GM12878 (cell line): Measurements from ENCODE around the gene CCL11. TPM values are rescaled to one million over a fixed set of nuclear protein-coding genes. Genes with fewer than 3 reads are reported as not detected.

Experiments
- ATAC-seq: fragments of 200-7000 bp; cut with Tn5 transposase; 3 replicates; pipeline ENCODE4 v1.9.1; 2020; ENCODE audit warnings: mild to moderate bottlenecking, moderate library complexity
- Bru-seq: library from RNA; stranded (reverse); fragments of 400-500 nt; gene quantifications from one replicate; lab custom pipeline; 2021; lab: Mats Ljungman, UMichigan
- BruChase-seq, 2 experiments: library from RNA; stranded (reverse); fragments of 400-500 nt; gene quantifications; one replicate each; lab custom pipeline; 2021; lab: Mats Ljungman, UMichigan
- BruUV-seq: library from RNA; stranded (reverse); fragments of 400-500 nt; replicated peaks from 2 replicates; lab custom pipeline; 2021; lab: Mats Ljungman, UMichigan
- CTCF ChIA-PET: fragments of 300-600 bp; sonication (Branson Sonifier 250); formaldehyde crosslinking; extraction: SDS; loops from one replicate; lab custom pipeline; 2021; ENCODE audit warnings: inconsistent platforms; lab: Yijun Ruan, JAX
- POLR2A ChIA-PET: fragments of 350-600 bp; formaldehyde crosslinking; extraction: SDS; loops from one replicate; lab custom pipeline; 2021; ENCODE audit warnings: inconsistent platforms; lab: Charles Lee
- RAD21 ChIA-PET: fragments of 300-600 bp; sonication (Branson Sonifier 250); formaldehyde crosslinking; loops from one replicate; lab custom pipeline; 2023; ENCODE audit warnings: antibody characterized with exemption; ENCODE audit not compliant: unreplicated experiment; lab: Charles Lee
- SMC1A ChIA-PET: fragments of 300-600 bp; sonication (Branson Sonifier 250); formaldehyde crosslinking; loops from one replicate; lab custom pipeline; 2023; ENCODE audit not compliant: unreplicated experiment, uncharacterized antibody; lab: Charles Lee
- DNase-seq: peaks from one replicate; pipeline ENCODE4 v3.0.0-alpha.2; 2011; ENCODE audit warnings: low read depth, low spot score
- FAIRE-seq: peaks from 3 replicates; lab custom pipeline; 2011; peaks lifted over from hg19 to GRCh38; lab: Jason Lieb, UNC
- H2AFZ ChIP-seq: 2 replicates; pipeline ENCODE4 v1.6.0; 2011; ENCODE audit warnings: low read depth, low read length, control low read depth; ENCODE audit not compliant: control insufficient read depth
- H3K27ac ChIP-seq: 2 replicates; pipeline ENCODE4 v1.5.1; 2011; ENCODE audit warnings: control low read depth; ENCODE audit not compliant: control insufficient read depth, insufficient read depth
- H3K27me3 ChIP-seq, 2 experiments: replicated peaks in 1 of 2; 2 replicates each; pipeline versions ENCODE4 v1.6.0 to v1.6.1; 2011; ENCODE audit warnings: low read length in 1 of 2; ENCODE audit not compliant: control insufficient read depth in 2 of 2, insufficient read depth in 2 of 2
- H3K36me3 ChIP-seq, 2 experiments: 2 replicates each; pipeline ENCODE4 v1.5.1; 2011; ENCODE audit warnings: low read length in 1 of 2; ENCODE audit not compliant: control insufficient read depth in 2 of 2, insufficient read depth in 2 of 2
- H3K4me1 ChIP-seq: 2 replicates; pipeline ENCODE4 v1.6.1; 2011; ENCODE audit warnings: mild to moderate bottlenecking, low read length, moderate library complexity, mixed read lengths; ENCODE audit not compliant: control insufficient read depth, insufficient read depth
- H3K4me2 ChIP-seq: 2 replicates; pipeline ENCODE4 v1.6.0; 2011; ENCODE audit warnings: control low read depth; ENCODE audit not compliant: control insufficient read depth, insufficient read depth
- H3K4me3 ChIP-seq: fragments of 200-600 bp; sonication (generic); 2 replicates; pipeline ENCODE4 v1.5.1; 2016
- H3K79me2 ChIP-seq: 2 replicates; pipeline ENCODE4 v1.6.0; 2011; ENCODE audit warnings: low read length; ENCODE audit not compliant: control insufficient read depth, insufficient read depth
- H3K9ac ChIP-seq: 2 replicates; pipeline ENCODE4 v1.8.0; 2011; ENCODE audit warnings: low read length, control low read depth, mixed read lengths; ENCODE audit not compliant: control insufficient read depth, insufficient read depth
- H3K9me3 ChIP-seq: replicated peaks from 3 replicates; pipeline ENCODE4 v1.5.1; 2011; ENCODE audit warnings: mild to moderate bottlenecking, low read length; ENCODE audit not compliant: control insufficient read depth, insufficient read depth
- H4K20me1 ChIP-seq: 2 replicates; pipeline ENCODE4 v1.6.0; 2011; ENCODE audit not compliant: control insufficient read depth, insufficient read depth
- BCL11A ChIP-seq: IDR thresholded peaks from 2 replicates; pipeline ENCODE4 v1.6.1; 2011; ENCODE audit warnings: low read depth, low read length
- CBFB ChIP-seq: IDR thresholded peaks from 2 replicates; pipeline ENCODE4 v1.6.1; 2016; ENCODE audit warnings: antibody characterized with exemption, low read depth
- DPF2 ChIP-seq: fragments of 450-650 bp; IDR thresholded peaks from 2 replicates; pipeline ENCODE4 v1.6.1; 2017; ENCODE audit warnings: mild to moderate bottlenecking
- EP300 ChIP-seq, 2 experiments: fragments of 150-350 bp in 1 of 2; IDR thresholded peaks; 2 replicates each; pipeline ENCODE4 v1.6.1; 2011 to 2012; ENCODE audit warnings: low read depth in 2 of 2, low read length in 2 of 2, borderline replicate concordance in 1 of 2, improper control_type of control experiment in 1 of 2, inconsistent platforms in 1 of 2; ENCODE audit not compliant: control insufficient read depth in 1 of 2
- HDAC2 ChIP-seq: fragments of 200-600 bp; sonication (generic); IDR thresholded peaks from 2 replicates; pipeline ENCODE4 v1.6.1; 2017
- IRF4 ChIP-seq: IDR thresholded peaks from 2 replicates; pipeline ENCODE4 v1.6.1; 2011; ENCODE audit warnings: low read depth, low read length
- MEF2B ChIP-seq: fragments of 450-650 bp; IDR thresholded peaks from 2 replicates; pipeline ENCODE4 v1.6.1; 2018; ENCODE audit warnings: mild to moderate bottlenecking, moderate library complexity; ENCODE audit not compliant: partially characterized antibody, poor library complexity, severe bottlenecking
- NBN ChIP-seq: fragments of 450-650 bp; IDR thresholded peaks from 2 replicates; pipeline ENCODE4 v1.6.1; 2016
- POLR2AphosphoS5 ChIP-seq: IDR thresholded peaks from 2 replicates; pipeline ENCODE4 v1.6.1; 2011; ENCODE audit warnings: mild to moderate bottlenecking, low read length, inconsistent platforms
- TCF3 ChIP-seq: IDR thresholded peaks from 2 replicates; pipeline ENCODE4 v1.6.1; 2012; ENCODE audit warnings: low read depth, mild to moderate bottlenecking, low read length, borderline replicate concordance; ENCODE audit not compliant: insufficient read depth
- WRNIP1 ChIP-seq: IDR thresholded peaks from 2 replicates; pipeline ENCODE4 v1.6.1; 2011; ENCODE audit warnings: low read depth, low read length, improper control_type of control experiment, borderline replicate concordance
- ZNF384 ChIP-seq: IDR thresholded peaks from 2 replicates; pipeline ENCODE4 v1.6.1; 2012; ENCODE audit warnings: low read depth, mild to moderate bottlenecking, low read length, improper control_type of control experiment, borderline replicate concordance
- WGBS: methylation state at CpG from one replicate; pipeline ENCODE4 v1.1.6; 2016; ENCODE audit warnings: low lambda C conversion rate; ENCODE audit not compliant: insufficient replicate concordance, insufficient coverage; ENCODE audit errors: missing lambda C conversion rate; 5-methylcytosine and 5-hydroxymethylcytosine counted together
- in situ Hi-C: fragments of 300-500 bp; cut with MboI; formaldehyde crosslinking; loops from 9 replicates; pipeline ENCODE4 v1.14.3; 2018; ENCODE audit warnings: mixed read lengths
- intact Hi-C: fragments of 100-400 bp; cut with micrococcal nuclease; formaldehyde crosslinking; loops from one replicate; pipeline ENCODE4 v1.14.2; 2022; ENCODE audit not compliant: unreplicated experiment
- long read RNA-seq, 2 experiments: library from polyadenylated mRNA; unstranded; transcript quantifications; one replicate each; pipeline ENCODE4 v2.0.0, GENCODE V29; 2019 to 2020
- polyA minus RNA-seq, 3 experiments: library from RNA; depleted of rRNA, polyadenylated mRNA; stranded (reverse); fragments of >200 nt; gene quantifications; 2 replicates each; pipeline ENCODE4 v1.2.3, GENCODE V29; 2011
- polyA plus RNA-seq, 11 experiments: library from polyadenylated mRNA; depleted of rRNA in 4 of 11; unstranded in 6 of 11; stranded (reverse) in 5 of 11; fragments of >200 nt; fragmentation: Nextera tagmentation in 4 of 11; fragmentation: Illumina TruSeq in 1 of 11; extraction: Ambion mirVana in 4 of 11; extraction: Trizol in 1 of 11; gene quantifications; 1 replicate in 1 of 11; 2 replicates in 10 of 11; pipeline versions ENCODE4 v1.2.1 to v1.2.3, GENCODE V29; 2011 to 2016; ENCODE audit warnings: inconsistent platforms in 2 of 11, missing spikeins in 2 of 11, low read depth in 1 of 11
- total RNA-seq, 4 experiments: library from RNA; depleted of rRNA in 3 of 4; stranded (reverse); fragments of >200 nt in 3 of 4; fragmentation: Illumina TruSeq in 1 of 4; extraction: Trizol in 1 of 4; gene quantifications; 2 replicates each; pipeline versions ENCODE4 v1.2.1 to v1.2.3, GENCODE V29; 2013 to 2021
- TF ChIP-seq, protein P1 (sequence below): IDR thresholded peaks from 2 replicates; pipeline ENCODE4 v1.6.1; 2012; ENCODE audit warnings: low read length, inconsistent platforms

Gene CCL11
- not detected in 2 replicates for total RNA-seq (2013; cell fraction: nucleolus; rRNA removed)
- total RNA-seq (2014; rRNA removed) (not detected in 2 replicates), total RNA-seq (2014; rRNA removed; fragmentation: Illumina TruSeq; extraction: Trizol) (not detected in 2 replicates), total RNA-seq (2021) (not detected in 2 replicates), polyA plus RNA-seq (2011; rRNA removed) (not detected in 2 replicates), polyA plus RNA-seq (2014; fragmentation: Illumina TruSeq; extraction: Trizol) (not detected in 2 replicates), polyA plus RNA-seq (2014; fragmentation: Nextera tagmentation; extraction: Ambion mirVana) (not detected), polyA plus RNA-seq (2014; rRNA removed) (not detected in 2 replicates), polyA plus RNA-seq (2016; fragmentation: Nextera tagmentation; extraction: Ambion mirVana) (not detected), polyA minus RNA-seq (2011; rRNA and poly(A)+ RNA removed) (not detected in 2 replicates), Bru-seq, nascent RNA (not detected), BruChase-seq, experiment 1, labeled RNA remaining after a 6-hour chase (not detected), BruChase-seq, experiment 2, labeled RNA remaining after a 2-hour chase (not detected)
- not detected for polyA plus RNA-seq (2011; ENCODE audit: low read depth)
- polyA plus RNA-seq (2011; cell fraction: cytosol; rRNA removed) = not detected in 2 replicates
- polyA plus RNA-seq (2011; cell fraction: nucleus; rRNA removed) = not detected in 2 replicates
- polyA plus RNA-seq (2012) = not detected in 2 replicates
- not detected in 2 replicates for polyA minus RNA-seq (2011; cell fraction: cytosol; rRNA and poly(A)+ RNA removed)
- polyA minus RNA-seq (2011; cell fraction: nucleus; rRNA and poly(A)+ RNA removed) = not detected in 2 replicates
- long read RNA-seq, experiment 1 = 0 reads
- long read RNA-seq, experiment 2 = 0 reads

DNA sequence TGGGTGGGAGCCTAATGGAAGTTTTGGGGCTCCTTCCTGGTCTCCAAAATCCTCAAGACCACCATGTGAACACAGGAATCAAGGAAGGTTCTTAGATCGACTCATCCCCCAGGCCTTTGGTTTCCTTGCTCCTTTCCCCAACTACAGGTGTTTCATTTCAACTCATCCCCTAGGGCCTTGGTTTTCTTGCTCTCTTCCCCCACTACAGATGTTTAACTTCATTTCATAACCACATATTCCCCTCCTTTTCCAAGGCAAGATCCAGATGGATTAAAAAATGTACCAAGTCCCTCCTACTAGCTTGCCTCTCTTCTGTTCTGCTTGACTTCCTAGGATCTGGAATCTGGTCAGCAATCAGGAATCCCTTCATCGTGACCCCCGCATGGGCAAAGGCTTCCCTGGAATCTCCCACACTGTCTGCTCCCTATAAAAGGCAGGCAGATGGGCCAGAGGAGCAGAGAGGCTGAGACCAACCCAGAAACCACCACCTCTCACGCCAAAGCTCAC, at the start of gene CCL11:
TSS of gene CCL11 (plus strand) at position 457 of the 507 bp plus-strand sequence. CDS start 67 bp downstream, outside the sequence.
- Histone ChIP-seq H3K9ac (no peak within 1 kb of the TSS), H2AFZ (no peak within 1 kb of the TSS), H3K79me2 (no peaks in the 10 kb centered on the region), H3K9me3 (no peaks in the 10 kb centered on the region), H3K4me1 (no peaks in the 10 kb centered on the region), H4K20me1 (no peaks in the 10 kb centered on the region), H3K4me3 (no peak within 1 kb of the TSS), H3K27ac (no peak within 1 kb of the TSS), H3K27me3 (0 out of 4 replicates have a peak, but pooled peaks cover 0 to 5% of the 10 kb centered on the region in 2 experiments), H3K36me3 (no peaks in the 10 kb centered on the region), H3K4me2 (no peak within 1 kb of the TSS)
- FAIRE-seq (no peak), ATAC-seq (no peak), DNase-seq (no peak)
- ChIA-PET CTCF (interaction anchor here (0.6 to 1.0 kb wide), 2 partner anchors 85 to 422 kb away, joined by 3 to 4 read pairs; no protein-coding TSS in a partner anchor), RAD21 (no interaction called here), SMC1A (no interaction called here), POLR2A (interaction anchor here (0.6 kb wide), 1 partner anchor 147 kb away, joined by 3 read pairs; no protein-coding TSS in a partner anchor)
- in situ Hi-C loops = no loop called here
- no TSS peak for BruUV-seq
- TF ChIP-seq WRNIP1 = no peak
- intact Hi-C loops = no loop called here
- 13% methylated on average over 4 of the region's 4 CpGs for WGBS

DNA sequence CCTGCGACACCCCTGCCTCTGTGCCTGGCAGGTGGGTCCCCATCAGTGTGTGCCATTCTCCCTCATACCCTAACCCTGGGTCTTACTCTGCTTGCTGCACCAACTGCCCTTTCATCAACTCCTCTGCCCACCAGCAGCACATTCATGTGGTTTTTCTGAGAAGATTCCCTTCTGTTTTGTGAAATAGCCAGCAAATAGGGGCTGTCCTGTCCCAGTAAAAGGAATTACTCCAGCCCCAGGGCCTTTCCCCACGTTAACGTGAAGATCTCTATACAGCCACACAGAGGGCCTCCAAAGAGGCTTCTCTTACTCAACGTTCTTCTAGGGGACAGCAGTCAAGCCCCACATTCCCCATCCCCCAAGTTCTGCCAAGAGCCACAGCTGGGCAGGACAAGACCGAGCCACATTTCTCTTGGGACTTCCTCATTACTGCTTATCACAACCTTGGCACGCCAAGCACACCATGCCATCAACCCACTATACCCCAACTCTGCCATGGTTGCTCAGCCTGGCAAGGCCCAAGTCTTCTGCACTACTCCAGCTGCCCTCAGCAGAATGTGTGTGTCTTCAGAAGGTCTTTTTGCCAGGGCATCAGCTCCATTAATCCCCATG, 49.2 kb upstream of the CCL11 start:
- Histone ChIP-seq H3K4me3 (no peak overlapping the region), H2AFZ (no peak overlapping the region), H3K79me2 (no peaks in the 10 kb centered on the region), H4K20me1 (no peaks in the 10 kb centered on the region), H3K36me3 (no peaks in the 10 kb centered on the region), H3K27ac (no peak overlapping the region), H3K27me3 (no peaks in the 10 kb centered on the region), H3K4me2 (no peak overlapping the region), H3K4me1 (no peaks in the 10 kb centered on the region), H3K9ac (no peak overlapping the region), H3K9me3 (no peaks in the 10 kb centered on the region)
- SMC1A ChIA-PET = no interaction called here
- DNase-seq = no peak
- 11% methylated on average over 6 of the region's 6 CpGs for WGBS
- RAD21 ChIA-PET = no interaction called here
- intact Hi-C loops (no loop called here), in situ Hi-C loops (no loop called here)
- POLR2A ChIA-PET = no interaction called here
- no peak for ATAC-seq
- FAIRE-seq = no peak
- CTCF ChIA-PET = interaction anchor here (1.6 kb wide), 1 partner anchor 126 kb away, joined by 10 read pairs; no protein-coding TSS in a partner anchor
- no TSS peak for BruUV-seq
- TF ChIP-seq EP300 (IDR thresholded peaks at IDR 0.05; ENCODE audit: borderline replicate concordance in 1 of 2, control insufficient read depth in 1 of 2, low read depth in 2 of 2, low read length in 2 of 2) (no peak), HDAC2 (no peak), BCL11A (no peak), ZNF384 (no peak), MEF2B (no peak), TCF3 (no peak), DPF2 (no peak), IRF4 (no peak), POLR2AphosphoS5 (no peak), NBN (no peak), CBFB (no peak)
- TF ChIP-seq, protein P1, sequence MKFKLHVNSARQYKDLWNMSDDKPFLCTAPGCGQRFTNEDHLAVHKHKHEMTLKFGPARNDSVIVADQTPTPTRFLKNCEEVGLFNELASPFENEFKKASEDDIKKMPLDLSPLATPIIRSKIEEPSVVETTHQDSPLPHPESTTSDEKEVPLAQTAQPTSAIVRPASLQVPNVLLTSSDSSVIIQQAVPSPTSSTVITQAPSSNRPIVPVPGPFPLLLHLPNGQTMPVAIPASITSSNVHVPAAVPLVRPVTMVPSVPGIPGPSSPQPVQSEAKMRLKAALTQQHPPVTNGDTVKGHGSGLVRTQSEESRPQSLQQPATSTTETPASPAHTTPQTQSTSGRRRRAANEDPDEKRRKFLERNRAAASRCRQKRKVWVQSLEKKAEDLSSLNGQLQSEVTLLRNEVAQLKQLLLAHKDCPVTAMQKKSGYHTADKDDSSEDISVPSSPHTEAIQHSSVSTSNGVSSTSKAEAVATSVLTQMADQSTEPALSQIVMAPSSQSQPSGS = no peak
